Amygdala (tissue), 56 donors: ENCODE results near the gene MTREX.
A peak's percentile ranks its signal among the peaks of the same experiment; 100 is the strongest.

Source experiments
- DNase-seq, 56 donors: peaks; one replicate each; lab custom pipeline; 2025; lab: John Stamatoyannopoulos, UW

The MTREX gene

DNA sequence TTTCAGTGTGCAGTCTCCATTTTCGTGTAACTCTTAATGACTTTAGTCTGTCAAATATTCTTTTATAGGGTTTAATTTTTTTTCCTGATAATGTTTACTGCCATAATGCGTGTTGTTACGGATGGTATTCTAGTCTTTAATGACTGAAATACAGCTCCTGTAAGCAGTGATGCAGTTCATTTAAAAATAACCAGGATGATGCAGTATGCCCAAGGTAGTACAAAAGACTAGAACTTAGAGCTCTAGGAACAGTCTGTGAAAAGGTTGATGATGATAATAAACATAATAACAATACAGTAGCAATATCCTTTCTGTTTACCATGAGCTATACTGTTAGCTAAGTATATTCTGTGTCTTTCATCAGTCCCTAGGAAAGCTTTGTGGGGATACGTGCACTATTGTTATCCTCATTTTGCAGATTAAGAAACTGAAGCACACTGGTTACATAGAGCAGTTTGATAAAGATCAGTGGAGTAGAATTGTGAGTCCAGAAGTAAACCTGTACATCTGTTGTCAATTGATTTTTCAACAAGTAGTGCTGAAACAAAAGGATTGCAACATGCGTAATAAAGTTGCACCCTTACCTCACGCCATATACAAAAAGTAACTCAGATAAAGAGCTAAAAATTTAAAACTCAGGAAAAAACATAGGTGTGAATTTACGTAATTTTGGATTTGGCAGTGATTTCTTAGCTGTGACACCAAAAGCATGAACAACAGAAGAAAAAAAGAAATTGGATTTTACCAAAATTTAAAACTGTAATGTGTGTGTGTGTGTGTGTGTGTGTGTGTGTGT lies 64.5 kb downstream of the MTREX start:
- DNase-seq, result no peak

DNA sequence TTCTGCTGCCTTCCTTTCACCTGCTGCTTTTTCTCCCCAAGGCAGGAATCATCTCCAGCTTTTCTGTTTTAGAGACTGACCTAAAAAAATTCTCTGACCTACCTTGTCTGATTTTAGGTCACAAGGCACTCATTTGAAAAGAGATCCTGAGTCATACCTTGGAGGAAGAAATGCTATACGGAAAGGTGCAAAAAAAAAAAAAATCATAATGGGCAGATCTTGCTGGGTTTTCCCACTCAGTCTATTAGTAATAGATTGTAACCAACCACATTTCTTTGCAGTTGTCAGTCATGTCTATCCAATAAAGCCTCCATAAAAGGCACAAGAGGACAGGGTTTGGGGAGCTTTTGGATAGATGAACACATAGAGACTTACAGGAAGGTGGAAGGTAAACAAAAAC lies 70.0 kb downstream of the MTREX start:
- no peak for DNase-seq

DNA sequence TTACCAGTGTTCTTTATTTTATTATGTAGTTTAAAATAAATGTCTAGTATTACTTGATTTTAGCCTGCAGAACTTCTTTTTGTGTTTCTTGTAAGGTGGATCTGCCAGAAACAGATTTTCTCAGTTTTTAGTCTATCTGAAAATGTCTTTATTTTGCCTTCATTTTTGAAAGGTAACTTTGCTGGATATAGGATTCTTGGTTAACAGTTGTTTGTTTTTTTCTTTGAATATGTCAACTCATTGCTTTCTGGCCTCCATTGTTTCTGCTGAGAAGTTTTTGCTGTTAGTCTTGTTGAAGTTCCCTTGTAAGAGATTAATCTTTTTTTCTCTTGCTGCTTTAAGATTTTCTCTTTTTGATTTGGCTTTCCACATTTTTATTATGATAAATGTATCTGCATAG lies 75.5 kb downstream of the MTREX start:
- DNase-seq, result no peak

DNA sequence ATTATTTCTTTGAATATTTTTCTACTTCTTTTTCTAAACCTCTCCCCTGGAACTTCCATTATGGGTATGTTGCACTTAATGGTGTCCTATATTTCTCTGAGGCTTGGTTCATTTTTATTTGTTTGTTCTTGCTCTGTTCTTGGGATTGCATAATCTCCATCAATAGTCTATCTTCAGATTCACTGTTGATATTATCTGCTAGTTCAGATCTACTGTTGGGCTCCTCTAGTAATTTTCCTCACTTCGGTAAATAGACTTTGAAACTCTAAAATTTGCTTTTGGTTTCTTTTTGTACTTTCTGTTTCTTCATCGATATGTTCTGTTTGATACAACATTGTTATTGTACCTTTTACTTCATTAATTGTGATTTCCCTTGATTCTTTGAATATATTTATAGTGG lies 76.3 kb downstream of the MTREX start:
- no peak for DNase-seq

DNA sequence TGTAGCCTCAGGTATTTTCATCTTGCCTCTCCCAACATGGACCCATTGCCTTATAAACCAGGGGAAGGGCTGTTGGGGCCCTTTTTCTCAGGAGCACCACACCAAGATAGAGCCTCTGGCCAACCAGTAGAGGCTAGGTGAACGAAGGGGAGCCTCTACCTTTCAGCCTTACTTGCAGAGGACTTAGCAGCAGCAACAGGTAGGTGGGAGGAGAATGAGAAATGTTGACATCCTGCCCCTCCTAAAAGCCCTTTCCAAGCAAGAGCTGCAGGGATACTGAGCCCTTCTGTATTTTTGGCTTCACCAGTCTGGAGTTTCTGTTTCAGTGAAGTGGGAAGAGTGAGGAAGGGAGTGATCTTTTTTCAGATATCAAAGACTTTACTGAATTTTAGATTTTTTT lies 77.4 kb downstream of the MTREX start:
- no peak for DNase-seq

DNA sequence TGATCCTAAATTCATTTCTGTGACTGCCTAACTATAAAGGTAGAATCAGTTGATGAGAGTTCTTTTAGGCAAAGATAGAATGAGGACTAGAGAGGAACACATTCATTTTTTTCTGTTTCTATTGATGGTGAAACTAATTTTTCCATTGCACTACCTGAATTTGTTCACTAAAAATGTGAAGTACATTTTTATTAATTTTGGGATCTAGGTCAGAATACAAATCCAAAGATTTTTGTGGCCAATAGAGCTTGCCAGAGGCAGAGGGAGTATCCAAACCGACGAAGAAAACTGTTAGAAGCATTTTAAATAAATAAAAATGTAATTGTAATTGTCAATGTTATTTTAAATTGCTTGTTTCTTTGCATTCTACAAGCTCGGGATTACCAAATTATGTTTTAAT lies 78.1 kb downstream of the MTREX start:
- no peak for DNase-seq

DNA sequence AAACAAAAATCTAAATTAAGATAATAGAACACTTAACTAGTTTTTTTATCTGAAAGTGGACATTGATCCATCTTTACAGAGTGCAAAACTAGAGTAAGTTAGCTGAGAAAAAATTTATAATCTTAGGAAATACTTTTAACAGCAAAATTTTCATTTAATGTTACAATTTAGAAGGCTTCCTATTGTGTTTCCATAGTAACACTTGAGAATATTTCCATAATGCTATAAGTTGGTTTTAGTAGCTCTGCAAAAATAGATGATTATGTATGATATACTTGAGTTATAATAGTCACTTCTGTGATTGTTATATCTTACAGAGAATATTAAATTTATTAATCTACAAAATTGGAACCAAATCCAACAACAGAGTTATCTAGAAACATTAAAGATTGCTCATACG lies 78.6 kb downstream of the MTREX start:
- no peak for DNase-seq

DNA sequence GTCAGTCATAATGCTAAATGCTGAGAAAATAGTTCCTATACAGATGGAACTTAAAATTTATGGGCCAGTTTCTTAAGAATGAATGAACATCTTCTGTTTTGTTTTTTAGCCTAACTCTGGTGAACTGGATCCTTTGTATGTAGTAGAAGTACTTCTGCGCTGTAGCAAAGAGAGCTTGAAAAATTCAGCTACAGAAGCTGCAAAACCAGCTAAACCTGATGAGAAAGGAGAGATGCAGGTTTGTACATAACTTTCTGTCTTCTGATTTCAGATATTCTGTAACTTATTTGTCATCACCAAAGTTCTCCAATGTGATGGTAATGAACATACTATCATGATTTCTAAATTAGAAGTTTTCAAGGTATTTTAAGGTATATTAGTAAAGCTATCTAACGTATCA lies 80.1 kb downstream of the MTREX start:
- no peak for DNase-seq

DNA sequence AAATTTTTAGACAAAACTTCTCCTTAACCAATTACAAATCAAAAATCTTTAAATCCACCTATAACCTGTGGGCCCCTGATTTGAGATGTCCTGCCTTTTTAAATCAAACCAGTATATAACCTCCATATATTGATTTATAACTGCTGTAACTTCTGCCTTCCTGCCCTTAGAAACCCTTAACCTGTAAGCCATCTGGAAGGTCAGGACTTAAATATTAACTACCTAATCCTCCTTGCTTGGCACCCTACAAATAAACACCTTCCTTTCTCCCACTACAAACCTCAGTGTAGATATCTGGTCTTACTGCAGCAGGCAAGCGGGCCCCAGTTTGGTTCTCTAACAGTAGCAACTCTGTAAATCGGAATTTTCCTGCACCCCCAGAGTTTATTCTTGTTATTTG lies 83.9 kb downstream of the MTREX start:
- DNase-seq, result no peak

DNA sequence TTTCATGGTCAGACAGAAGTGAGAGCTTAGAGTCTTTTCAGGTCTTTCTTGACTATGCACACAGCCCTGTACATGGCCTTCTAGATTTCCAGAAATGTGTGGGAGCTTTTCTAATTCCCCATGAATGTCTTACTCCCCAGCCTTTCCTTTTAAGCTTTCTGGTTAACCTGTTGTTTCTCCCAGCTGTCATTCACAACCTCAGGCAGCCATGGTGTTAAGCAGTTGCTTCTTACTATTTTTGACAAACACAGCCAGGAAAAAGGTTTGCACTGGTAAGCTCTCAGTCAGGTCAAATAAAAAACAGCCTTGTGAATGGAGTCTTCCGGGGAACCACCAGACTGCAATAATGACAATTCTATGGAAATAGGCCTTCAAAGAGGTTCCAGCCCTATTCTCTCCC lies 84.9 kb downstream of the MTREX start:
- no peak for DNase-seq

DNA sequence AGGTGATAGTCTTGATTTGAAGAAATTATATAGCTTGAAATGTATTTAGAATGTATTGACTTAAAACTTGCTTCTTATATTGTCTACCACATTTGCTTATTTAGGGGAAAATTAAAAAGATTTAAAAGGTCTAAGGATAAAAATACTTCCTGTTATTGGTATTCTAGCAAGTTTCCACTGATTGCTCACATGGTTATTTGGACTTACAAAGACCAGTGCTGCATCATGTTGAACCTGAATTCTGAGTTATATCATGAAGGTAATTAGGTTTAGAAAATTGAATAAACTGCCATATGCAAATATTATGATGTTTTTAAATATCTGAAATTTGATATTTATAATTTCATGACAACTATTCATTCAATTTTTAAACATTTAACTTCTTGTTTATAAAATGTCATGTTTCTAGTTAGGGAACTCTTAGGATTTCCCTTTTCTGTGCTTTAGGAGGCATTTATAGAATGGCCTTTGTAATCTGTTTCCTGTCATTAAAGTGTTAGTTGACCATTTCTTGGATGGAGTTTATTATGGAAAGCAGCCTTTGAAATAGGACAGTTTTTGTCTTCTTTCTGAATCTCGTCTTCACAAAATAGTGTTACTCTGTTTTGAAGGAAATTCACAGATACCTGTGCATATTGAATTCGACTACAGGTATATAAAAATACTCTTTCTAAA lies 85.8 kb downstream of the MTREX start:
- DNase-seq, result no peak

DNA sequence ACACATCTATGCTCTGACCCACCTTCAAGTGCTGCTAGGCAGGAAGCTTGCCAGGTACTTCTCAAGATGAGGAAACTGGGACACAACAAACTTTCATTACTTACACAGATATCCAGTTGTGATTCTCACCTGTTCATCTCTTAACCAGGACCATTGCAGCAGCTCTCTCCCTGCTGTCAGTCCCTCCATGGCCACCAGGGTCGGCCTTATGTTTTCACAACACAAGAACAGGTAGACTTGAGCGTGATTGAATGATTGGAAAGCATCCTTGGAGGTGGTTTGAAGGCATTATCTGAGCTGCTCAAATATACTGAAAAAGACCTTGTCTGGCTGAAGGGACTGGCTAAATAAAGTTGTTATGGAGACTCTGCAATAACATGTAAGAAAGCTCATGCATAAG lies 94.4 kb downstream of the MTREX start:
- no peak for DNase-seq

DNA sequence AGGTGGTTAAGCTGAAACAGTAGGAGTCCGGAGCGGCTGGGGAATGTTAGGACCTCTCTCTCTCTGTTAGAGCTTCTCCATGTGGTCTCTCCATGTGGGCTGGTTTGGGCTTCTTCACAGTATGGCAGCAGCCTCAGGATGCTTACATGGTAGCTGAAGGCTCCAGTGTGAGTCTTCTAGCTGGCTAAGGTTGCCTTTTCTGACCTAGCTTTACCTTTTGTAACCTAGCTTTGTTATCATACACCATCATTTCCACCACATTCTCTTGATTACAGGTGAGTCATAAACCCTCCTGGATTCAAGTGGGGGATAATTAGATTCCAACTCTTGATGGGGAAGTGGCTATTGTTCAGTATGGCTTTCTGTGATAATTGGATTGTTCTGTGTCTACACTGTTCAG lies 98.5 kb downstream of the MTREX start:
- no peak for DNase-seq

DNA sequence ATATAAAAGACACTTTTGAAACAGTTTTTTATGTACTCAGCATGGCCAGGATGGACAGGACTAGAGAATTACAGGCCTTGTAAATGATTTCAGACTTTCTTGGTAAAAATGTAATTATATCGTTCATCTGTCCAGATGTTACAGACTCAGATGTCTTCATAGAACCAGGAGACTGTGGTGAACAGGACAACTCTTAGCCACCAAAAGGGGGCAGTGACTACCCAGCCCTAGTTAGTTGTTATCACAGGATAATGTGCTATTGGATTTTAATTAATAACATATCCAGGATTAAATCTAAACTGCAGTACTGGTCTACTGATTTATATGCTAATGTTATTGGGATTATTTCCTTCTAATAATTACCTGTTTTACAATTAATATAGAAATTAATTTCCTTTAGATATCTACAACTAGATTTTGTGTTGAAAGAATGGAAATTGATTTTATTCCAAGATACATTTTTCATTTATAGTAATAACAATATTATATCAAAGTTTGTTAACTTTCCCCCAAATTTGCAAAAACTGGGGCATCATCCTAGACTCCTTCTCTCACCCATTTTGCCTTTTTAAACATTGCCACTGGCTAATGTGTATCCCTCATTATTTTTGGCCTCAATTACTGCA lies 99.4 kb downstream of the MTREX start:
- DNase-seq, result peak in 15 of 56 donors; percentile 3 to 70 (median 15)

DNA sequence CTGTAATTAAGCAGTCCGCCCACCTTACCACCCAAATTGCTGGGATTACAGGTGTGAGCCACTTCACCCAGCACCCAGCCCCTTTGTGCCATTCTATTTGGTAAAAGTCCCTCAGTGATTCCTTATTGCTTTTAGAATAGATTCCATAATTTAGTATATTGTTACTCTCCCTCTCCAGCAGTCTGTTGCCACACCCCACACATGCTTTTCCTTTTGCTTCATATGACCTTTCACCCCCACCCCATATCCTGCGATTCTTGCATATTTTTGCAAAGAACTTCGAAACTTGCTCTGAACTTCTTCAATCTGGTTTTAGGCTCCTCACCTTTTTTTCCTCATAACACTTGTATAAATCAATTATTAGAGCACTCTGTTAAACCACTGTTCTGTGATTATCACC lies 100.2 kb downstream of the MTREX start:
- no peak for DNase-seq

DNA sequence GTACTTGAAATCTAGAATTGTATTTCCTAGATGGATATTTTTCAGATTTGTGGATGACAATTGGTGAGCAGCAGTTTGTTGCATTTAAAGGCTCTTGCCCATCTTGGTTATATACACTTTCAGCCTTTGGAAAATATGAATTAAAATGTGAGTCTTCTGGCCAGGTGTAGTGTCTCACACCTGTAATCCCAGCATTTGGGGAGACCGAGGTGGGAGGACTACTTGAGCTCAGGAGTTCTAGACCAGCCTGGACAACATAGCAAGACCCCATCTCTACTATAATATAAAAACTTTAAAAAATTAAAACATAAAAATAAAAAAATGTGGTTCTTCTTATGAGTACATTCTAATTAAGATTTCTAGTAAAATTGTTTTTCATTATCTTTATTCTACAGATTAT lies 102.0 kb downstream of the MTREX start:
- no peak for DNase-seq

DNA sequence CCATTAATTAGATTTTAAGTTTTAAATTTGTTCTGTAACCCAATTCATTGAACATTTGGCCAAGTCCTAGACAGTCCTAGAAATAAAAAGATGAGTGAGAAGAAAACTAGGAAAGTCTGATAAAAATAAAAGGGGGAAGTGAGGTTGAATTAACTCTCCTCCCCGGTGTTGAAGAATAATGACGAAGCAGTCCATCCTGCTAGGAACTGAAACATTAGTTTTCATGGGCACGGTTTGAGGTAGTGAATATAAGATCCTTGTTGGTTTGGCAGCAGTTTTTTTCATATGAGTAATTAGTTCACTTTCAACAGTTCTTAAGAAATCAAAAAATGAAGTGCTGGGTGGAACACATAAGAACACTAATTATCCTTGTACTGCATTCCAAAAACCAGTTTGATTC lies 103.1 kb downstream of the MTREX start:
- no peak for DNase-seq

DNA sequence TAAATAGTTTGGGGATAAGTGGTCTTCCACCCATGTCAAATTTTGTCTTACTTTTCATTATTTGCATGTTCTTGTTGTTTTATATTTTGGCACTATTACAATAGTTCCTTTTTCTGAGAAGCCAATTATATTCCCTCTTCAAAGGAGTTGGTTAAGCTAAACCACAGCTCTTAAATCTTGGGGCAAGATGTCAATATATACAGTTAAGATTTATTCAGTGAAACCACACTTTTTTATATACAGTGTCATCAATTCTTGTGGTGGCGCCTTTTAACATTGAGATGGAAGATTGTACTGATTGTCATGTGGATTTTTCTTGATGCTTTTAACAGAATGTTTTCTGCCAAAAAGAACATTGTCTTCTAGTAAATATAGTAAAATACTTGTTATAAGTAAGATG lies 104.1 kb downstream of the MTREX start:
- no peak for DNase-seq

DNA sequence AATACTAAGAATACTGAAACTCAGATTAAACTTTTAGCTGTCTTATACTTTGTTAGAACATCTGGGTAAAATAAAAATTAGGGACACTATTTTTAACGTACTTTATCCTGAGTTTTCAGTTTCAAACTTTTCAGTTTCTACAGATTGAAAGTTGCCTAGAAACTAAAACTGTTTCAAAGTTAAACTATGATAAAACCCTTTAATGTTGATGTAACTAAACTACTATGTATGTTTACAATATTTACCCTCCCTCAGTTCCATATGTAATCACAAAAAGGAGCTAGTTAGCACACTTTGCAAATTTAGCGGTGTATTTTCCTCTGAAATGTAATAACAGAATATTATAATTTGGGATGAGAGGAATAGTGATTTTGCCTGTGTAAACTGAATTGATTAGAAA lies 105.9 kb downstream of the MTREX start:
- DNase-seq, result no peak

DNA sequence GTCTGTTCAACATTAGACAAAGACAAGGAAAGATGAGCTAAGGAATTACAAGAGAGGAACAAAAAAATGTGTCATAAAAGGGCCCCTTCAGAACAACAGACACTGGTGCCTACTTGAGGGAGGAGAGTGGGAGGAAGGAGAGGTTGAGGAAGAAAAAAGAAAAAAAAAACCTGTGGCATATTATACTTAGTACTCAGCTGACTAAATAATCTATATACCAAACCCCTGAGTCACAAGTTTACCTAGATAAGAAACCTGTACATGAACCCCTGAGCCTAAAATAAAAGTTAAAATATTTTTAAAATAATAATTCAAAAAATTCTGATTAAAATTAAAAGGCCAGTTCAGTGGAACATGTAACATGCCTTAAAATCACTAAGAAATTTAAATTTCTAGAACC lies 107.3 kb downstream of the MTREX start:
- DNase-seq, result no peak

DNA sequence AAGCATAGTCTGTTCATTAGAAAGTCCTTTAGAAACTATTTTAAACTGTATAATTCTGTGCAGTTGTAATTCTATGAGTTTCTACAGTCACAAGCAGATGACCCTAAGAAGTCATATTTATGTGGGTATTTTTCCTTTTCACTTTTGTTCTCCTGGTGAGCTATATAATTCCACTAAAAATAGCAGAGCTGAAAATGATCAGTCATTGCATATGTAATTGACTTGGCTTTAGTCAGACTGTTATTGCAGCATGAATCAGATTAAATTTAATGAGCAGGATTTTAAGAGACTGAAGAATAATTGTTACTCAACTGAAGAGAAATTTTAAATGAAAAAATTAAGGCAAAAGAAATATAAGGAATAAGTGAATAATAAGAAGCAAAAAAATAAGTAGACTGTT lies 108.5 kb downstream of the MTREX start:
- no peak for DNase-seq
